ENCODE measurements around the gene DNAH2. TPM values are rescaled to one million over a fixed set of nuclear protein-coding genes. Genes with fewer than 3 reads are reported as not detected.

Gene DNAH2
- total and polyA plus RNA-seq, 2 of the 13 experiments (the other 11 are each of a cell fraction or from before 2014, with no cell fraction given), result not detected

- TF ChIP-seq, protein P1, sequence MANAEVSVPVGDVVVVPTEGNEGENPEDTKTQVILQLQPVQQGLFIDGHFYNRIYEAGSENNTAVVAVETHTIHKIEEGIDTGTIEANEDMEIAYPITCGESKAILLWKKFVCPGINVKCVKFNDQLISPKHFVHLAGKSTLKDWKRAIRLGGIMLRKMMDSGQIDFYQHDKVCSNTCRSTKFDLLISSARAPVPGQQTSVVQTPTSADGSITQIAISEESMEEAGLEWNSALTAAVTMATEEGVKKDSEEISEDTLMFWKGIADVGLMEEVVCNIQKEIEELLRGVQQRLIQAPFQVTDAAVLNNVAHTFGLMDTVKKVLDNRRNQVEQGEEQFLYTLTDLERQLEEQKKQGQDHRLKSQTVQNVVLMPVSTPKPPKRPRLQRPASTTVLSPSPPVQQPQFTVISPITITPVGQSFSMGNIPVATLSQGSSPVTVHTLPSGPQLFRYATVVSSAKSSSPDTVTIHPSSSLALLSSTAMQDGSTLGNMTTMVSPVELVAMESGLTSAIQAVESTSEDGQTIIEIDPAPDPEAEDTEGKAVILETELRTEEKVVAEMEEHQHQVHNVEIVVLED (CRISPR knock-in tag; IDR thresholded peaks at IDR 0.05; ENCODE audit: borderline replicate concordance), result 0 out of 2 replicates have a peak, but pooled peaks have one; percentile 34
- TF ChIP-seq ZNF484 (CRISPR knock-in tag; IDR thresholded peaks at IDR 0.05; ENCODE audit: borderline replicate concordance, low read depth) (no peak), BCL6 (CRISPR knock-in tag; IDR thresholded peaks at IDR 0.05) (peak; percentile 29; the same call in 1 of the 2 replicates), ZNF414 (CRISPR knock-in tag; IDR thresholded peaks at IDR 0.05) (no peak), SP4 (CRISPR knock-in tag; IDR thresholded peaks at IDR 0.05) (no peak; the same call in 1 of the 2 replicates), GPN1 (CRISPR knock-in tag; IDR thresholded peaks at IDR 0.05; ENCODE audit: borderline replicate concordance) (no peak), DR1 (CRISPR knock-in tag; IDR thresholded peaks at IDR 0.05) (peak; percentile 48; the same call in 1 of the 2 replicates), TARDBP (CRISPR knock-in tag; IDR thresholded peaks at IDR 0.05) (no peak), MYC (CRISPR knock-in tag; IDR thresholded peaks at IDR 0.05; ENCODE audit: borderline replicate concordance) (peak; percentile 77), PAX8 (CRISPR knock-in tag; IDR thresholded peaks at IDR 0.05; ENCODE audit: borderline replicate concordance) (no peak), NR2F6 (IDR thresholded peaks at IDR 0.05) (no peak), NR2F6 (CRISPR knock-in tag; IDR thresholded peaks at IDR 0.05) (peak; percentile 35; the same call in 1 of the 2 replicates), NCOA1 (CRISPR knock-in tag; IDR thresholded peaks at IDR 0.05) (no peak), NRL (CRISPR knock-in tag; IDR thresholded peaks at IDR 0.05; ENCODE audit: borderline replicate concordance) (no peak), ZSCAN20 (CRISPR knock-in tag; IDR thresholded peaks at IDR 0.05; ENCODE audit: borderline replicate concordance) (no peak), PRMT3 (CRISPR knock-in tag; IDR thresholded peaks at IDR 0.05; ENCODE audit: borderline replicate concordance, low read depth) (no peak), IRF1 (CRISPR knock-in tag; IDR thresholded peaks at IDR 0.05; ENCODE audit: low read depth) (no peak), ZNF496 (CRISPR knock-in tag; IDR thresholded peaks at IDR 0.05; ENCODE audit: insufficient replicate concordance) (no peak), TBX2 (CRISPR knock-in tag; IDR thresholded peaks at IDR 0.05; ENCODE audit: borderline replicate concordance) (no peak), PAWR (CRISPR knock-in tag; IDR thresholded peaks at IDR 0.05; ENCODE audit: borderline replicate concordance) (no peak)
- TF ChIP-seq, protein P2, sequence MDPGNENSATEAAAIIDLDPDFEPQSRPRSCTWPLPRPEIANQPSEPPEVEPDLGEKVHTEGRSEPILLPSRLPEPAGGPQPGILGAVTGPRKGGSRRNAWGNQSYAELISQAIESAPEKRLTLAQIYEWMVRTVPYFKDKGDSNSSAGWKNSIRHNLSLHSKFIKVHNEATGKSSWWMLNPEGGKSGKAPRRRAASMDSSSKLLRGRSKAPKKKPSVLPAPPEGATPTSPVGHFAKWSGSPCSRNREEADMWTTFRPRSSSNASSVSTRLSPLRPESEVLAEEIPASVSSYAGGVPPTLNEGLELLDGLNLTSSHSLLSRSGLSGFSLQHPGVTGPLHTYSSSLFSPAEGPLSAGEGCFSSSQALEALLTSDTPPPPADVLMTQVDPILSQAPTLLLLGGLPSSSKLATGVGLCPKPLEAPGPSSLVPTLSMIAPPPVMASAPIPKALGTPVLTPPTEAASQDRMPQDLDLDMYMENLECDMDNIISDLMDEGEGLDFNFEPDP (CRISPR knock-in tag; conservative IDR thresholded peaks at IDR 0.05), result no peak
- TF ChIP-seq, protein P3, sequence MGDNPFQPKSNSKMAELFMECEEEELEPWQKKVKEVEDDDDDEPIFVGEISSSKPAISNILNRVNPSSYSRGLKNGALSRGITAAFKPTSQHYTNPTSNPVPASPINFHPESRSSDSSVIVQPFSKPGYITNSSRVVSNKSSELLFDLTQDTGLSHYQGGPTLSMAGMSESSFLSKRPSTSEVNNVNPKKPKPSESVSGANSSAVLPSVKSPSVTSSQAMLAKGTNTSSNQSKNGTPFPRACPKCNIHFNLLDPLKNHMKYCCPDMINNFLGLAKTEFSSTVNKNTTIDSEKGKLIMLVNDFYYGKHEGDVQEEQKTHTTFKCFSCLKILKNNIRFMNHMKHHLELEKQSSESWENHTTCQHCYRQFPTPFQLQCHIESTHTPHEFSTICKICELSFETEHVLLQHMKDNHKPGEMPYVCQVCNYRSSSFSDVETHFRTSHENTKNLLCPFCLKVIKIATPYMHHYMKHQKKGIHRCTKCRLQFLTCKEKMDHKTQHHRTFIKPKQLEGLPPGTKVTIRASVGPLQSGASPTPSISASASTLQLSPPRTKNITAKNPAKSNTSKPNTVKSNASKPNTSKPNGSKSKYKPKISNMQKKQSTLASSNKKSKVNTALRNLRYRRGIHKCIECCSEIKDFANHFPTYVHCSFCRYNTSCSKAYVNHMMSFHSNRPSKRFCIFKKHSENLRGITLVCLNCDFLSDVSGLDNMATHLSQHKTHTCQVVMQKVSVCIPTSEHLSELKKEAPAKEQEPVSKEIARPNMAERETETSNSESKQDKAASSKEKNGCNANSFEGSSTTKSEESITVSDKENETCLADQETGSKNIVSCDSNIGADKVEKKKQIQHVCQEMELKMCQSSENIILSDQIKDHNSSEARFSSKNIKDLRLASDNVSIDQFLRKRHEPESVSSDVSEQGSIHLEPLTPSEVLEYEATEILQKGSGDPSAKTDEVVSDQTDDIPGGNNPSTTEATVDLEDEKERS (CRISPR knock-in tag; IDR thresholded peaks at IDR 0.05), result no peak
Observed at GRCh38 chr17:7843536-7844291, 126.2 kb downstream of the DNAH2 start (continued).
